MM.1S (cell line): ENCODE data around the gene CFAP58.

Experiments
- DNase-seq: peaks from one replicate; pipeline ENCODE4 v3.0.0-alpha.2; 2015
- H2AFZ ChIP-seq: fragments of 300-600 bp; sonication (generic); 2 replicates; pipeline ENCODE4 v1.6.0; 2016; ENCODE audit warnings: antibody characterized with exemption, low read length
- H3F3A ChIP-seq: fragments of 300-600 bp; sonication (generic); 2 replicates; pipeline ENCODE4 v1.6.1; 2016; ENCODE audit warnings: mild to moderate bottlenecking, antibody characterized with exemption, low read length, moderate library complexity, mixed read lengths; ENCODE audit not compliant: insufficient read depth
- H3K27ac ChIP-seq: fragments of 300-600 bp; sonication (generic); 2 replicates; pipeline ENCODE4 v1.5.1; 2016; ENCODE audit warnings: mild to moderate bottlenecking, low read length
- H3K27me3 ChIP-seq: fragments of 300-600 bp; sonication (generic); replicated peaks from 2 replicates; pipeline ENCODE4 v1.6.0; 2016; ENCODE audit warnings: low read length; ENCODE audit not compliant: insufficient read depth
- H3K36me3 ChIP-seq: fragments of 300-600 bp; sonication (generic); replicated peaks from 2 replicates; pipeline ENCODE4 v1.6.1; 2016; ENCODE audit warnings: mild to moderate bottlenecking, low read length, mixed read lengths; ENCODE audit not compliant: insufficient read depth
- H3K4me1 ChIP-seq: fragments of 300-600 bp; sonication (generic); 2 replicates; pipeline ENCODE4 v1.6.1; 2016; ENCODE audit warnings: low read length, mixed read lengths
- H3K4me2 ChIP-seq: fragments of 300-600 bp; sonication (generic); 2 replicates; pipeline ENCODE4 v1.6.0; 2016; ENCODE audit warnings: low read depth, low read length
- H3K4me3 ChIP-seq: fragments of 300-600 bp; sonication (generic); 2 replicates; pipeline ENCODE4 v1.5.1; 2016; ENCODE audit warnings: low read length, mixed read lengths
- H3K79me2 ChIP-seq: fragments of 300-600 bp; sonication (generic); 2 replicates; pipeline ENCODE4 v1.6.1; 2016; ENCODE audit warnings: mixed run types, low read length, mixed read lengths
- H3K9ac ChIP-seq: fragments of 300-600 bp; sonication (generic); 2 replicates; pipeline ENCODE4 v1.6.1; 2016; ENCODE audit warnings: low read length, mixed read lengths
- H3K9me2 ChIP-seq: fragments of 300-600 bp; sonication (generic); replicated peaks from 2 replicates; pipeline ENCODE4 v1.6.1; 2016; ENCODE audit warnings: mild to moderate bottlenecking, low read length, mixed read lengths; ENCODE audit not compliant: insufficient read depth
- H3K9me3 ChIP-seq: fragments of 300-600 bp; sonication (generic); replicated peaks from 2 replicates; pipeline ENCODE4 v1.6.1; 2016; ENCODE audit warnings: mild to moderate bottlenecking, low read length, mixed read lengths; ENCODE audit not compliant: insufficient read depth
- H4K20me1 ChIP-seq: fragments of 300-600 bp; sonication (generic); 2 replicates; pipeline ENCODE4 v1.6.1; 2016; ENCODE audit warnings: mild to moderate bottlenecking, low read length, moderate library complexity, mixed read lengths; ENCODE audit not compliant: insufficient read depth
- CTCF ChIP-seq: fragments of 300-600 bp; sonication (generic); IDR thresholded peaks from 2 replicates; pipeline ENCODE4 v1.5.1; 2016; ENCODE audit warnings: antibody characterized with exemption, low read length, mixed read lengths
- EZH2 ChIP-seq: fragments of 300-600 bp; sonication (generic); optimal IDR thresholded peaks from 2 replicates; pipeline ENCODE3; 2017; ENCODE audit warnings: low read depth, mild to moderate bottlenecking, antibody characterized with exemption, low read length, mixed read lengths
- EZH2phosphoT487 ChIP-seq: fragments of 300-600 bp; sonication (generic); IDR thresholded peaks from 2 replicates; pipeline ENCODE4 v1.6.1; 2018; ENCODE audit warnings: antibody characterized with exemption, low read length

Gene CFAP58

GRCh38 chr10:104325436-104326435, 27.9 kb upstream of the CFAP58 start:
- Histone ChIP-seq H3K4me1 (peaks cover 7% of the 10 kb centered on the region; the same call in 1 of the 2 replicates), H3K4me3 (no peak overlapping the region), H3K9me3 (no peaks in the 10 kb centered on the region), H3K27ac (no peak overlapping the region), H3K27me3 (no peaks in the 10 kb centered on the region), H4K20me1 (no peaks in the 10 kb centered on the region), H3F3A (no peaks in the 10 kb centered on the region), H2AFZ (no peak overlapping the region), H3K9me2 (no peaks in the 10 kb centered on the region), H3K4me2 (no peak overlapping the region), H3K9ac (no peak overlapping the region), H3K79me2 (peaks cover 86% of the 10 kb centered on the region), H3K36me3 (no peaks in the 10 kb centered on the region)
- no peak for TF ChIP-seq CTCF
- no peak for TF ChIP-seq EZH2
- TF ChIP-seq EZH2phosphoT487: no peak
- no peak for DNase-seq

- no peak overlapping the region for H3K4me2 ChIP-seq
- no peak overlapping the region for H3K27ac ChIP-seq
- no peaks in the 10 kb centered on the region for H3K36me3 ChIP-seq
- no peaks in the 10 kb centered on the region for H3F3A ChIP-seq
- TF ChIP-seq EZH2phosphoT487 (no peak), EZH2 (no peak), CTCF (no peak)
- H2AFZ ChIP-seq: no peak overlapping the region
- no peak for DNase-seq
- no peaks in the 10 kb centered on the region for H4K20me1 ChIP-seq
- no peak overlapping the region for H3K9ac ChIP-seq
- peaks cover 87% of the 10 kb centered on the region for H3K79me2 ChIP-seq
- H3K9me2 ChIP-seq: no peaks in the 10 kb centered on the region
- H3K9me3 ChIP-seq: no peaks in the 10 kb centered on the region
- no peak overlapping the region for H3K4me3 ChIP-seq
- H3K27me3 ChIP-seq: no peaks in the 10 kb centered on the region
- peaks cover 7% of the 10 kb centered on the region; the same call in 1 of the 2 replicates for H3K4me1 ChIP-seq
Measured at GRCh38 chr10:104326991-104327610, 26.5 kb upstream of the CFAP58 start.

- Histone ChIP-seq H3K79me2 (peaks cover 86% of the 10 kb centered on the region), H3K4me1 (no peaks in the 10 kb centered on the region), H3K9ac (no peak overlapping the region), H3F3A (no peaks in the 10 kb centered on the region), H3K4me2 (no peak overlapping the region), H3K36me3 (no peaks in the 10 kb centered on the region), H2AFZ (no peak overlapping the region), H4K20me1 (no peaks in the 10 kb centered on the region), H3K4me3 (no peak overlapping the region), H3K27me3 (no peaks in the 10 kb centered on the region), H3K9me3 (no peaks in the 10 kb centered on the region), H3K27ac (no peak overlapping the region), H3K9me2 (no peaks in the 10 kb centered on the region)
- TF ChIP-seq EZH2phosphoT487 (no peak), CTCF (no peak), EZH2 (no peak)
- no peak for DNase-seq
Measured at GRCh38 chr10:104327745-104328645, 25.6 kb upstream of the CFAP58 start.
